SK-N-SH treated with all-trans-retinoic acid at 6 μM for 48 hours (cell line): ENCODE data around the gene KLHL34.

ENCODE experiments used
- ATAC-seq: fragments of 200-7000 bp; cut with Tn5 transposase; 3 replicates; pipeline ENCODE4 v1.9.1; 2020; ENCODE audit warnings: mild to moderate bottlenecking, moderate library complexity
- ARNTL ChIP-seq: fragments of 450-650 bp; formaldehyde crosslinking; IDR thresholded peaks from 2 replicates; pipeline ENCODE4 v1.5.0; 2020; ENCODE audit warnings: low read depth, mild to moderate bottlenecking, moderate library complexity, borderline replicate concordance
- BACH2 ChIP-seq: fragments of 250-450 bp; sonication (Bioruptor Pico); IDR thresholded peaks from 2 replicates; pipeline ENCODE4 v1.9.0; 2021; ENCODE audit warnings: mild to moderate bottlenecking, borderline replicate concordance
- CSDC2 ChIP-seq: fragments of 250-450 bp; sonication (Bioruptor Pico); IDR thresholded peaks from 2 replicates; pipeline ENCODE4 v1.5.0; 2020; ENCODE audit warnings: mild to moderate bottlenecking, moderate library complexity
- ESRRG ChIP-seq: fragments of 250-450 bp; sonication (Bioruptor Pico); IDR thresholded peaks from 2 replicates; pipeline ENCODE4 v1.6.1; 2021; ENCODE audit warnings: mild to moderate bottlenecking
- GLIS3 ChIP-seq: fragments of 250-450 bp; sonication (Bioruptor Pico); IDR thresholded peaks from 2 replicates; pipeline ENCODE4 v1.5.0; 2020; ENCODE audit warnings: mild to moderate bottlenecking, moderate library complexity
- ISL1 ChIP-seq: fragments of 250-450 bp; sonication (Bioruptor Pico); IDR thresholded peaks from 2 replicates; pipeline ENCODE4 v2.1.2; 2022; ENCODE audit warnings: mild to moderate bottlenecking, moderate library complexity
- OSR1 ChIP-seq: fragments of 250-450 bp; sonication (Bioruptor Pico); IDR thresholded peaks from 2 replicates; pipeline ENCODE4 v1.8.0; 2022; ENCODE audit warnings: moderate library complexity, mild to moderate bottlenecking, inconsistent platforms
- PATZ1 ChIP-seq: fragments of 250-450 bp; sonication (Bioruptor Pico); IDR thresholded peaks from 2 replicates; pipeline ENCODE4 v1.8.0; 2020; ENCODE audit warnings: mild to moderate bottlenecking, moderate library complexity, borderline replicate concordance
- PPARA ChIP-seq: fragments of 250-450 bp; sonication (Bioruptor Pico); IDR thresholded peaks from 2 replicates; pipeline ENCODE4 v1.5.0; 2020; ENCODE audit warnings: mild to moderate bottlenecking, borderline replicate concordance
- RARB ChIP-seq: fragments of 250-450 bp; sonication (Bioruptor Pico); IDR thresholded peaks from 2 replicates; pipeline ENCODE4 v1.8.0; 2021; ENCODE audit warnings: mild to moderate bottlenecking, moderate library complexity
- SNAI2 ChIP-seq: fragments of 250-450 bp; sonication (Bioruptor Pico); IDR thresholded peaks from 2 replicates; pipeline ENCODE4 v1.5.0; 2020; ENCODE audit warnings: mild to moderate bottlenecking, moderate library complexity
- TCF4 ChIP-seq: fragments of 250-450 bp; sonication (Bioruptor Pico); IDR thresholded peaks from 2 replicates; pipeline ENCODE4 v1.8.0; 2021; ENCODE audit warnings: mild to moderate bottlenecking, moderate library complexity, borderline replicate concordance
- TOX ChIP-seq: fragments of 250-450 bp; sonication (Bioruptor Pico); IDR thresholded peaks from 2 replicates; pipeline ENCODE4 v1.8.0; 2021; ENCODE audit warnings: mild to moderate bottlenecking, moderate library complexity, borderline replicate concordance
- ZC3H10 ChIP-seq: fragments of 250-450 bp; sonication (Bioruptor Pico); IDR thresholded peaks from 2 replicates; pipeline ENCODE4 v1.5.1; 2021; ENCODE audit warnings: mild to moderate bottlenecking, moderate library complexity
- ZFP3 ChIP-seq: fragments of 250-450 bp; sonication (Bioruptor Pico); IDR thresholded peaks from 2 replicates; pipeline ENCODE4 v1.5.0; 2020; ENCODE audit warnings: mild to moderate bottlenecking, moderate library complexity
- ZFP30 ChIP-seq: fragments of 450-650 bp; formaldehyde crosslinking; IDR thresholded peaks from 2 replicates; pipeline ENCODE4 v1.5.0; 2022; ENCODE audit warnings: mild to moderate bottlenecking, moderate library complexity
- ZNF70 ChIP-seq: fragments of 450-650 bp; formaldehyde crosslinking; IDR thresholded peaks from 2 replicates; pipeline ENCODE4 v1.5.0; 2020; ENCODE audit warnings: mild to moderate bottlenecking, moderate library complexity
- ZNF8 ChIP-seq: fragments of 450-650 bp; formaldehyde crosslinking; IDR thresholded peaks from 2 replicates; pipeline ENCODE4 v1.5.0; 2020; ENCODE audit warnings: mild to moderate bottlenecking, moderate library complexity
- TF ChIP-seq, protein P1 (sequence below): fragments of 250-450 bp; sonication (Bioruptor Pico); IDR thresholded peaks from 2 replicates; pipeline ENCODE4 v1.5.1; 2020; ENCODE audit warnings: low read depth, mild to moderate bottlenecking, moderate library complexity
- TF ChIP-seq, protein P2 (sequence below): fragments of 250-450 bp; sonication (Bioruptor Pico); IDR thresholded peaks from 2 replicates; pipeline ENCODE4 v1.5.0; 2020; ENCODE audit warnings: mild to moderate bottlenecking, moderate library complexity
- TF ChIP-seq, protein P3 (sequence below): fragments of 250-450 bp; sonication (Bioruptor Pico); IDR thresholded peaks from 2 replicates; pipeline ENCODE4 v1.8.0; 2021; ENCODE audit warnings: low read depth, mild to moderate bottlenecking, moderate library complexity, borderline replicate concordance

Gene KLHL34

DNA sequence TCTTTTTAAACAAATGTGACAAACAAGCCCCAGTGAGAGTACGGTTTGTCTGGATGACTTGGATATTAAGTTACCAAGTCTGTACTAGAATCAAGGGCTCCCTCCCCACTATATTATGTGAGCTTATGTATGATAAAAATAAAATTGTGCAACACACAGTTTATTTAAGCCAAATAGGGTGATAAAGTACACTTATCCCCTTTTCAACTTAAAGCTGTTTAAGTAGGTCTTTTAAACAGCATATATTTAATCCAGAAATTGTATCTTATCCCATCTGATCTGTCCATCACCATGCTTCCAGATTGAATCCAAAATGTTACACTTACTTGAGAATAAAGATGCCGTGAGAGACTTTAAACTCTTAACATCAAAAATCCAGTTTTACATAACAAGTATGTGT, 2.0 kb upstream of the KLHL34 start:
- ATAC-seq, result no peak
- TF ChIP-seq, protein P1, sequence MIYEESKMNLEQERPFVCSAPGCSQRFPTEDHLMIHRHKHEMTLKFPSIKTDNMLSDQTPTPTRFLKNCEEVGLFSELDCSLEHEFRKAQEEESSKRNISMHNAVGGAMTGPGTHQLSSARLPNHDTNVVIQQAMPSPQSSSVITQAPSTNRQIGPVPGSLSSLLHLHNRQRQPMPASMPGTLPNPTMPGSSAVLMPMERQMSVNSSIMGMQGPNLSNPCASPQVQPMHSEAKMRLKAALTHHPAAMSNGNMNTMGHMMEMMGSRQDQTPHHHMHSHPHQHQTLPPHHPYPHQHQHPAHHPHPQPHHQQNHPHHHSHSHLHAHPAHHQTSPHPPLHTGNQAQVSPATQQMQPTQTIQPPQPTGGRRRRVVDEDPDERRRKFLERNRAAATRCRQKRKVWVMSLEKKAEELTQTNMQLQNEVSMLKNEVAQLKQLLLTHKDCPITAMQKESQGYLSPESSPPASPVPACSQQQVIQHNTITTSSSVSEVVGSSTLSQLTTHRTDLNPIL (CRISPR knock-in tag), result no peak
- TF ChIP-seq GLIS3 (CRISPR knock-in tag) (no peak), RARB (CRISPR knock-in tag) (no peak), ZNF8 (no peak), OSR1 (CRISPR knock-in tag) (no peak), PPARA (no peak), BACH2 (no peak), ZNF70 (no peak), SNAI2 (CRISPR knock-in tag) (no peak), TOX (CRISPR knock-in tag) (no peak), PATZ1 (CRISPR knock-in tag) (no peak), ZFP3 (CRISPR knock-in tag) (no peak), ZC3H10 (CRISPR knock-in tag) (no peak), ESRRG (no peak)
- TF ChIP-seq, protein P2, sequence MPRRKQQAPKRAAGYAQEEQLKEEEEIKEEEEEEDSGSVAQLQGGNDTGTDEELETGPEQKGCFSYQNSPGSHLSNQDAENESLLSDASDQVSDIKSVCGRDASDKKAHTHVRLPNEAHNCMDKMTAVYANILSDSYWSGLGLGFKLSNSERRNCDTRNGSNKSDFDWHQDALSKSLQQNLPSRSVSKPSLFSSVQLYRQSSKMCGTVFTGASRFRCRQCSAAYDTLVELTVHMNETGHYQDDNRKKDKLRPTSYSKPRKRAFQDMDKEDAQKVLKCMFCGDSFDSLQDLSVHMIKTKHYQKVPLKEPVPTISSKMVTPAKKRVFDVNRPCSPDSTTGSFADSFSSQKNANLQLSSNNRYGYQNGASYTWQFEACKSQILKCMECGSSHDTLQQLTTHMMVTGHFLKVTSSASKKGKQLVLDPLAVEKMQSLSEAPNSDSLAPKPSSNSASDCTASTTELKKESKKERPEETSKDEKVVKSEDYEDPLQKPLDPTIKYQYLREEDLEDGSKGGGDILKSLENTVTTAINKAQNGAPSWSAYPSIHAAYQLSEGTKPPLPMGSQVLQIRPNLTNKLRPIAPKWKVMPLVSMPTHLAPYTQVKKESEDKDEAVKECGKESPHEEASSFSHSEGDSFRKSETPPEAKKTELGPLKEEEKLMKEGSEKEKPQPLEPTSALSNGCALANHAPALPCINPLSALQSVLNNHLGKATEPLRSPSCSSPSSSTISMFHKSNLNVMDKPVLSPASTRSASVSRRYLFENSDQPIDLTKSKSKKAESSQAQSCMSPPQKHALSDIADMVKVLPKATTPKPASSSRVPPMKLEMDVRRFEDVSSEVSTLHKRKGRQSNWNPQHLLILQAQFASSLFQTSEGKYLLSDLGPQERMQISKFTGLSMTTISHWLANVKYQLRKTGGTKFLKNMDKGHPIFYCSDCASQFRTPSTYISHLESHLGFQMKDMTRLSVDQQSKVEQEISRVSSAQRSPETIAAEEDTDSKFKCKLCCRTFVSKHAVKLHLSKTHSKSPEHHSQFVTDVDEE (CRISPR knock-in tag), result no peak
- TF ChIP-seq, all 23 proteins: peak for 0

DNA sequence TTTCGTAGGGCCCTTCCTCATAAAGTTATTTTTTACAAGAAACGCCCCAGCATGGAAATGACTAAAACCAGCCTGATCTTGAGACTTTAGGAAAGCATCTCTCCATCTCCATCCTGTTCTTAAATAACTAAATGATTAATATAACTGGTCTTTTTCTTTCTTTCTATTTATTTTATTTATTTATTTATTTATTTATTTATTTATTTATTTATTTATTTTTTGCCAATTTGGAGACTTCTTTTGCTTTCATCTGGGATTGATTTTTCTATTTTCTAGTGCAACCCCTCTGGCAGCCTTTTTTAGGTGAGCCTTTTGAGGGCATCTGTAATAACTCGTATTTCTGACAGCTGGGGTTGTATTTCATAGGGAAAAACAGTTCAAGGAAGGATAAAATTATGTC, 1.2 kb upstream of the KLHL34 start:
- ATAC-seq, result no peak
- TF ChIP-seq ARNTL (CRISPR knock-in tag) (no peak), SNAI2 (CRISPR knock-in tag) (no peak), ESRRG (no peak), TCF4 (CRISPR knock-in tag) (no peak), ZC3H10 (CRISPR knock-in tag) (no peak), ZFP3 (CRISPR knock-in tag) (no peak), ZFP30 (CRISPR knock-in tag) (no peak), CSDC2 (CRISPR knock-in tag) (no peak), GLIS3 (CRISPR knock-in tag) (no peak), ZNF8 (no peak), ISL1 (CRISPR knock-in tag) (no peak), PATZ1 (CRISPR knock-in tag) (no peak), OSR1 (CRISPR knock-in tag) (no peak), ZNF70 (no peak), PPARA (no peak)
- TF ChIP-seq, protein P2 (CRISPR knock-in tag), result no peak
- TF ChIP-seq, protein P3, sequence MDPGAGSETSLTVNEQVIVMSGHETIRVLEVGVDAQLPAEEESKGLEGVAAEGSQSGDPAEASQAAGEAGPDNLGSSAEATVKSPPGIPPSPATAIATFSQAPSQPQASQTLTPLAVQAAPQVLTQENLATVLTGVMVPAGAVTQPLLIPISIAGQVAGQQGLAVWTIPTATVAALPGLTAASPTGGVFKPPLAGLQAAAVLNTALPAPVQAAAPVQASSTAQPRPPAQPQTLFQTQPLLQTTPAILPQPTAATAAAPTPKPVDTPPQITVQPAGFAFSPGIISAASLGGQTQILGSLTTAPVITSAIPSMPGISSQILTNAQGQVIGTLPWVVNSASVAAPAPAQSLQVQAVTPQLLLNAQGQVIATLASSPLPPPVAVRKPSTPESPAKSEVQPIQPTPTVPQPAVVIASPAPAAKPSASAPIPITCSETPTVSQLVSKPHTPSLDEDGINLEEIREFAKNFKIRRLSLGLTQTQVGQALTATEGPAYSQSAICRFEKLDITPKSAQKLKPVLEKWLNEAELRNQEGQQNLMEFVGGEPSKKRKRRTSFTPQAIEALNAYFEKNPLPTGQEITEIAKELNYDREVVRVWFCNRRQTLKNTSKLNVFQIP (CRISPR knock-in tag), result no peak
- TF ChIP-seq, protein P1 (CRISPR knock-in tag), result no peak
